Skin of body (tissue), 2 donors: ENCODE data around the gene MS4A4A. TPM values are rescaled to one million over a fixed set of nuclear protein-coding genes. Genes with fewer than 3 reads are reported as not detected.
"Not testable (repeated sequence)": the region's sequence is repeated elsewhere in the genome, so short reads cannot be mapped to it uniquely, and the experiment has no call there.

Experiments used
- DNase-seq: peaks from one replicate; lab custom pipeline; 2025; lab: John Stamatoyannopoulos, UW
- total RNA-seq: library from RNA; depleted of rRNA; stranded (reverse); fragments of >200 nt; gene quantifications from one replicate; pipeline ENCODE4 v1.2.3, GENCODE V29; 2014

MS4A4A gene
- total RNA-seq: 13.8 TPM

- no peak for DNase-seq
Observed at GRCh38 chr11:60280412-60280811, at the start of gene MS4A4A. Gene MS4A4A (plus strand): TSS chr11:60280666. CDS start chr11:60280676, 10 bp downstream.

DNA sequence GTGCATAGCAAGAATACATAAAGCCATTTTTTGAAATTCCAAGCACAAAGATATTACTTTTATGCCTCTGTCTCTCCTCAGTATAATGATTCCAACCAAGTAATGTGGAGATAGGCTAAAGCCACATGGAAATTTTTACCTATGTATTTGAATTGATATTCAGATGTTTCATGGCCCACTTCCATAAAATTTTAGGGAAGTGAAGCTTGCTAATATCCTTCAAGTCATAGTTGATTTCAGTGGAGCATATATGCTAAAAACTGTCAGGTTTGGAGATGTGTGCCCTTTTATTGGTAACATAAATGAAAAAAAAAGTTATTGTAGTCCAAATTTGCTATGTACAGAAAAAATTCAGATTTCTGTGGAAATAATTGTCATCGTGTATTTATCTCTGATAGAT is 49.8 kb upstream of the MS4A4A start:
- DNase-seq: no peak

GRCh38 chr11:60235321-60235720 is 45.1 kb upstream of the MS4A4A start:
- DNase-seq: no peak

DNA sequence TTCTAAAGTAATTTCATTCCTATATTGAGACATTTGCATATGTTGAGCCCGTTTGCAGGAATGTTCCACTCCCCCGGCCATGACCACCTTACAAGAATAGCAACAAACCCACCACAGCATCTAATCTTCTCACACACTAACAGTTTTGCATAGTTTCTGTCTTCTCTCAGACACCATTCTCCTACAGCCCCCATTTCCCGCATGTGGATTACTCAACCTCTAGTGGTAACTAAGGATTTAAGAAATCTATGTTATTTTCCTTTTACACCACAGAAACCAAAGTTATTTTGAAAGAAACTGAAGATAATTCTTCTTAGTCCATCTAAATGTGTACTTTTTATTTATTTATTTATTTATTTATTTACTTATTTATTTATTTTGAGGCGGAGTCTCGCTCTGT is 39.8 kb upstream of the MS4A4A start:
- DNase-seq: no peak

GRCh38 chr11:60241786-60242185 is 38.7 kb upstream of the MS4A4A start:
- DNase-seq: no peak

GRCh38 chr11:60242740-60243239 is 37.7 kb upstream of the MS4A4A start, which contains the start of gene MS4A4E:
Gene MS4A4E (minus strand): TSS chr11:60243137. CDS start chr11:60230055, 13,082 bp downstream.
- no peak for DNase-seq

DNA sequence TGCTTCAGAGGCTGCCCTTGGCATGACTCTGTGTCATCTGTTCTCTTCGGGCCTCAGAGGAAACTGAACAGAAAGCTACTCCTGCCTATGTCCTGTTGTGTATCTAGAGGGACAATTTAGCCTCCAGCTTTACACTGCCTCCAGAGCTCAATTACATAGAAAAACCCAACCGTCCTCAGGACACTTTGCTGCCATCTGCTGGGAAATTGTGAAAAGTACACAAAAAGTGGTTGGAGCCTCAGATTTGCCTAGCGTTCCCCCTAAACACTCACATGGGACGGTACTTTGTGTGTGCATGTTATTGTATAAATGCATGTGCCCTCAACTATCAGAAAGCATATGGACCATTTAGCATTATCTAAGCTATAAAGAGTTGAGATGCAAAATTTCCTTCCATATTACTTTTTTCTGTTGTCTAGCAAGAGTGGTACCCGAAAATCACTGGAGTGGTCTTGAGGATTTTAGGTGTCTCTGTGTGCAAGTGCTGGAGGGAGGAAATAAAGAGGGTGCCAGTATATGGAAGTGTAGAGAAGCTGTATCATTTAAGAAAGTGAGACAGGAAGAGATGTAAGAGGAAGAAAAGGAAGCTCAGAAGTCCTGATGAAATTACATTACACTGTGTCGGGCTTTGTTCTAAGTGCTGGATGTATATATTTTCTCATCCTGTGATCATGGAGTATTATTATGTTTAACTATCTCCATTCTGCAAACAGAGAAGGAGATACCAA is 28.8 kb upstream of the MS4A4A start:
- DNase-seq: no peak

- no peak for DNase-seq
Observed at GRCh38 chr11:60252213-60253108, 28.0 kb upstream of the MS4A4A start.

GRCh38 chr11:60257956-60258722 is 22.3 kb upstream of the MS4A4A start:
- no peak for DNase-seq

- no peak for DNase-seq
Observed at GRCh38 chr11:60261014-60261413, 19.5 kb upstream of the MS4A4A start.

DNA sequence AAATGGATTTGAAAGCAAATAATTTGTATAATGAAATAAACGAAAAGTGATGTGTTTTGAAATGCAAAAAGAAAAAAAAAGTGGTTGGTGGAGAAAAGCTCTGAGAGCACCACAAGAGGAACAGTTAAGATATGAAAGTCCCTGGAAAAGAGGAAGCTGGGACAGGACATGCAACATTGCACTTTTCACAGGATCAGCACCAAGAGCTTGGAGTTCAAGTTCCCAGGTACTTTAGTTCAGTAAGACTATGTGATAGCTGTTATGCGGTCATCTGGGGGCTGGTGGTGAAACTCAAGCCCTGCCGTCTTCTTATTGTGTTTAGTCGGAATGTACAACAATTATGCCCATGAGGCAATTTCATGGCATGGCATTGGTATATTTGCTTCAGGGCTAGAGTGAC is 17.1 kb upstream of the MS4A4A start:
- no peak for DNase-seq

DNA sequence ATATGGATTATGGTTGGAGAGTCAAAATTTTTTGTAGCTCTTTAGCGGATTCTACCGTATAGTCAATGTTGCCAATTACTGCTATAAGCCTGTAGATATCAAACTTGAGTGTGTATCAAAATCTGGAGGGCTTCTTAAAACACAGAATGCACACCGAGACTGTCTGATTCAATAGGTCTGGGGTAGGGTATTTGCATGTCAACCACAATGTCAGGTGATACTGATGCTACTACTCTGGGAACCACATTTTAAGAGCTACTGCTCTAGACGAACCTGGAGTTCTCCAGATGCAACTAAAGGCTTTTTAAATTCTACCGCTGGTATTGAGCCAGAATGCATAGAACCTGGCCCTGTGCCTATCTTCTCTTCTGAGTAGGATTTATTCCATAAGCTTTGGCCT is 15.8 kb upstream of the MS4A4A start:
- DNase-seq: no peak

GRCh38 chr11:60265373-60266214 is 14.9 kb upstream of the MS4A4A start:
- DNase-seq: no peak

DNA sequence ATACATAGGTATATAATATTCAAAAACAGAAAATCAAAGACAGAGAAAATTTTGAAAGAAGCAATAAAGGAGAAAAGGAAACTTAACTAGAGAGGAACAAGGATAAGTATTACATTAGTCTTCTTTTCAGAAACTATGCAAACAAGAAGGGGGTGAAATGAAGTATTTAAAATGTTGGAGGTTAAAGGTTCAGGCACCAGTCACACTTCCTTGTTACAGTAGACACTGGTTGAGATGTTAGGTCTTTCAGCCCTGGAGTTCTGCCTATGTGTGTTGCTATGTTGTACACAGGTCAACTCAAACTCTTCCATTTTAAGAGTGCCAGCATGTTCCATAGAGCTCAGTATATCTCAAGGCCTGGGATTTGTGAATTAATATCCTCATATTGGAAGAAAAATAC is 6.0 kb upstream of the MS4A4A start:
- DNase-seq: no peak

DNA sequence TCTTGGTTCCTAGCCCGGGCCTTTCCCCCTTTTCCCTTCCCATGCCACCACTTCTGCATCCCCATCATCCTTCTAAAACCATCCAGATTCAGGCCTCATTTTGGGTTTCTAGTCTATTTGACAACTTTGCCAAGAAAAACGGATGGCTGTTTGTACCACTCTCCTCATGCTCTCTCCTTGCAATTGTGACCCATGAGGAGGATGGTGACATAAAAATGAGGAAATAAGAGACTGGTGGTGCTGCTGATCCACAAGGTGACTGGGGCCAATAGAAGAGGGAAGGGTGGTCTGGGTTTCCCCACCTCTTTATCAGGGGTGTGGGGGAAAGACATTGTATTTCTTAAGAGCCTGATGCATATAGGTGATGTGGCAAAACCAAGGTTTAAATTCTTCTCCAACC is 1.0 kb downstream of the MS4A4A start:
- DNase-seq: no peak

GRCh38 chr11:60282286-60282685 is 1.8 kb downstream of the MS4A4A start:
- DNase-seq: no peak

DNA sequence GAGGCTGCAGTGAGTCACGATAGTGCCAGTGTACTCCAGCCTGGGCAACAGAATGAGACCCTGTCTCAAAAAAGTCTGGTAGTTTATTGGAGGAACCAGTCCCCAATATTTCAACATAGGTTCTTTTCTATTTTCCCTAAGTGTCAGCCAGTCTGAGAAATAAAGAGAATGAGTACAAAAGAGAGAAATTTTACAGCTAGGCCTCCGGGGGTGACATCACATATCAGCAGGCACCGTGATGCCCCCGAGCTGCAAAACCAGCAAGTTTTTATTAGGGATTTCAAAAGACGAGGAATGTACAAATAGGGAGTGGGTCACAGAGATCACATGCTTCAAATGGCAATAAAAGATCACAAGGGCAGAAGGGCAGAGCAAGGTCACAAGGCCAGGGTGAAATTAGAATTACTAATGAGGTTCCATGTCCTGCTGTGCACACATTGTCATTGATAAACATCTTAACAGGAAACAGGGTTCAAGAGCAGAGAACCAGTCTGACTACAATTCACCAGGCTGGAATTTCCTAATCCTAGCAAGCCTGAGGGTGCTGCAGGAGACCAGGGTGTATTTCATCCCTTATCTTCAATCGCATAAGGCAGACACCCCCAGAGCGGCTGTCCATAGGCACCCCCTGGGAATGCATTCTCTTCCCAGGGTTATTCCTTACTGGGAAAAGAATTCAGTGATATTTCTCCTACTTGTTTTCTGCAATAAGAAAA is 5.1 kb downstream of the MS4A4A start:
- DNase-seq: not testable (repeated sequence)

GRCh38 chr11:60288531-60288930 is 8.1 kb downstream of the MS4A4A start:
- no peak for DNase-seq

- DNase-seq: no peak
Observed at GRCh38 chr11:60292145-60292544, 11.7 kb downstream of the MS4A4A start.

DNA sequence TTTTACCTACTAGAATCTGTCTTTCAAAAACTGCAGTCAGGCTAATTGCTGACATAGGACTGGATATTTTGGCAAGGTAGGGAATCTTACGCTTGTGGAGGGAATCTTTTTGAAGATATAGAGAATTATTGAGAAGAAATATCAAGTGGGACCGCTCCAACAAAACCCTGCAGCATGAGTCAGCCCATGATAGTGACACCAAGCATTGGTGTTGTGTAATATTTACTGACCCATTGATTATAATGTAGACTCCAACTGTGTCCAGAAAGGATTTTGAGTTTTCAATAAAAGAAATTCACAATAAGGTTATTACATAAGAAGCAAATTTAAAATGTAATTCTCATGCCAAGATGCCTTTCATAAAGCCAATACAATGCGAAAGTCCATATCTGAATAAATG is 20.7 kb downstream of the MS4A4A start:
- DNase-seq: no peak
